CD4-positive, alpha-beta T cell treated with Interleukin-10 for 1 hour (primary cell): ENCODE results near the gene PGBD5.

Experiments used
- DNase-seq: peaks from one replicate; pipeline ENCODE4 v3.0.0-alpha.2; 2020

Gene PGBD5

GRCh38 chr1:230394134-230394533 is 32.0 kb downstream of the PGBD5 start:
- DNase-seq, result no peak

DNA sequence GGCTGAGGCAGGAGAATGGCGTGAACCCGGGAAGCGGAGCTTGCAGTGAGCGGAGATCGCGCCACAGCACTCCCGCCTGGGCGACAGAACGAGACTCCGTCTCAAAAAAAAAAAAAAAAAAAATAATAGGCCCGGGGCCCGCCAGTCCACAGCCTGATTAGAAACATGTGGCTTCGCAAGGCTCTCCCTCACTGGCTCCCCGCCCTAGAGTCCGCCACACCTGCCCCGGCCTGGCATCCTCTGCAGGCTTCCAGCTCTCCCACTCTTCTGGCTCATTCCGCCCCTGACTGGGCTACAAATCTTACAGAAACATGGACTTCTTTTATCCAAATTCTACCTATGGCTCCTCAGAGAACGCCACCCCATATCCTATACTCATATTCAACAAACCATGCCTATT is 32.4 kb downstream of the PGBD5 start:
- no peak for DNase-seq

- no peak for DNase-seq
Measured at GRCh38 chr1:230392920-230393521, 33.1 kb downstream of the PGBD5 start.

DNA sequence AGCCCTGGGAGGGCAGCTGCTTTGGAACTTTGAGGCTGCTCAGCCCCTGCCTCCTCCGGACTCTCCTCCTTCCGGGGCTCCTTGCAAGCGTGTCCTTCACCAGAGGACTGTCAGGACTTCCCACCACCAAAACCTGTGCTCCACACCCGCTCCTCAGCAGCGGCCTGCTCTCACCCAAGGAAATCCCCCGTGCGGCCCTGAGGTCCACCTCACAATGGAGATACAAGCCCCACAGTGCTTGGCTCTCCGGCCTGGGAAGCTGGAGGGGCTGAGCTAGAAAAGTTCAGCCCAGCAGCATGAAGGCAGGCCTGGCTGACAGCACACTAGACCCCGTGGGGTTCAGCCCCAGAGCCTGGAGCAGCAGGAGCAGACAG is 33.6 kb downstream of the PGBD5 start:
- DNase-seq, result no peak

DNA sequence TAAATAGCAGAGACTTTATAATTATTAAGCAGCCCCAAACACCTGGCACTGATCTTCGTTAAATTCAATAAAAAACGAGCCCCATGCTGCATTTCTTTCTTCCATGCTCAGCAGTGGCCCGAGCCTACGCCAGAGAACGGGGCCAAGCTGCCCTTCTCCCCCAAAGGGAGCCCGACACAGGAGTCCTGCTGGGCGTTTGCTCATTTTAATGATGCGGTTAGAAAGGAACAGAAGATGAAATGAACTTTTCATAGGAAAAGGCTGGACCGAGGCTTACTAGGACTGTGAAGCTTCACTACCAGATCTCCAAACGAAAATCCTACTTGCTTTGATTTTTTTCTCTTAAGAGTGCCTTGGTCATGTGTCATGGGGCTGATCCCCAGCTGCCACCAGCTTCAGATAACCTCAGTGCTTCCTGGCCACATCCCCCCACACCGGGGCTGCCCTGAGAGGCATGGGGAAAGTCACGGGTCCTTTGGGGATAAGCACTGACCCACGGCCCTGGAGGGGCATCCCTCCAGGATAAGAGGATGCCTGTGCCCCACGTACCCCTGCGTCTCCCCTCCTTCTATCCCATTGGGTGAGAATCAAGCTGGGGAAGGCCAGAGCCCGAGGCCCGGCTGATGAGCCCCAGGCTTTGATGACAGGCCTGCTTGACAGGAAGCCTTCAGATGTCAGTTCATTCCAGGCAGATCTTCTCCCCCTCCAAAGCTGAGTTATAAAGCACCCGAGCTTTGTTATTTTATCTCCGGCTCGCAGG is 34.2 kb downstream of the PGBD5 start:
- DNase-seq, result no peak

DNA sequence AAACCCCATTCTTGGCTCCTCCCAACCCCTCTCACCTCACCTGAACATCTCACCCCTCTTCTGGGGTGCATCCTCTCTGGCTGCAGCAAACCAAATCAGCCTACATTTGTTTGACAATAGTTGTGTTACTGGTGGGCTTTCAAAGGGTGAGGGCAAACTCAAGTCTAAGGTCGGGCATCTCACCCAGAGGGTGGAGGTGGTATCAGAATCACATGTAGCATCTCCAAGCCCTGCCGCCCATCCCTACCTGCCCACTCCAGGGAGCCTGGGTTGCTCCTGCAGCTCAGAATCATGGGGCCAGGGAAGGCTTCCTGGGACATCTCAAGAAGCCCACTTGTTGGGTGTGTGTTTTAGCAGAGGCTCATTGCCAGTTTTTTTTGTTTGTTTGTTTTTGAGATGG is 35.8 kb downstream of the PGBD5 start:
- no peak for DNase-seq

DNA sequence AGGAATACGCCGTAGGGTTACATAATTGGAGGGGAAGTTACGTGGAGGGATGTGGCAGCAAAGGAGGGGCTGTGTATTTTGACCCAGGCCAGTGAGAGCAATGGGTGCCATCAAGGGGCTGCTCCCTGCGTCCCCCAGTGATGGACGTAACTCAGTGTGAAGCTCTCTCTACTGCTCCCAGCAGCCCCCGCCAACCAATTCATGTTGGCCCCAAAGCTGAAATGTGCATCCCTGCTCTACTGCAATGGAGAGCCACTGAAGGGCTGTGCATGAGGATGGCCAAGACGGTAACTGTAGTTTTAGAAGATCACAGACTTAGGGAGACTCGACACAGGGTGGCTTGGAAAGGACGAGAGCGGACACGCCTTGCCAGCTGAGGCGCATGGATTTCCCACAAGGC is 38.3 kb downstream of the PGBD5 start:
- no peak for DNase-seq

DNA sequence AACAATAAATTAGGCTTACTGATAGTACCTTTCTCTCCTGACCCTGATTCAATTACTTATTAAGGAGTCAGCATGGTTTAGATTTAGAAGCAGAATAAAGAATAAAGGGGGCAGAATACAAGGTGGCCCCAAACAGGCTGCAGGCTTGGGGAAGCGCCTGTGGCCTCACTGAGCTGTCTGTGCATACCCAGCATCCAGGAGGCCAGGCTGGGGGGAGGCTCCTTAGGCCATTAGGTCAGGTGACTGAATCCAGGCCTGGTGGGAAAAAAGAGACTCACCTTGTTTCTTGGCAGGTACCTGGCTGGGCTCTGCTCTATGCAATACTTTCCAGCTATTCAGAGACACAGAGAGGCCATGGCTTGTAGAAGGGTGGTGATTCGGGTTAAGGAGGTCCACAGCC is 38.8 kb downstream of the PGBD5 start:
- DNase-seq, result no peak

DNA sequence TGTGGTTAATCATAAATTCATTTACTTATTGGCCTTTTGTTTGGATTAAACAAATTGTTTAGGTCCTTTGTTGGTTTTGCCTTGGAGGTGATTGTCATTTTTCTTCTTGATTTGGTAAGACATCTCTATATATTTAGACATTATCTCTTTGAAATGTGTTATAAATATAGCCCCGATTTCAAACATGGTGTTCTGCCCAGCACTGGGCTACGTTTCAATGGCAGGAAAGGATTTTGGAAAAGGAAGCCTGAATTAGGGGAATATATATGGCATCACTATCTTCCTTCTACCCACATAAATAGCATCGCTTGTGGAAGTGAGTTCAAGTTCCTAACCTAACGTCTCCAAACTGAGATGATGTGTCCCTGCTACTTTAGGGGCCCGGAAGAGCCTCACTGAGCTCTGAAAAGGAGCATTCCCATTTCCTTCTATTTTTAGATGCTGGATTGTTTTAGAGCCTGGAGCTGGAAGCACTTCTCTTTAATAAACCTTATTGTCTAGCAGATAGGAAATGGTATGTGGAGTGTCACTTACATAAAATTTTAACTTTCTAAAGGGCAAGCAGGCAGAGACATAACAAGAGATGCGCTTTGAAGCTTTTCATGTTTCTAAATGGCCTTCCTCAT is 39.4 kb downstream of the PGBD5 start:
- DNase-seq, result no peak

DNA sequence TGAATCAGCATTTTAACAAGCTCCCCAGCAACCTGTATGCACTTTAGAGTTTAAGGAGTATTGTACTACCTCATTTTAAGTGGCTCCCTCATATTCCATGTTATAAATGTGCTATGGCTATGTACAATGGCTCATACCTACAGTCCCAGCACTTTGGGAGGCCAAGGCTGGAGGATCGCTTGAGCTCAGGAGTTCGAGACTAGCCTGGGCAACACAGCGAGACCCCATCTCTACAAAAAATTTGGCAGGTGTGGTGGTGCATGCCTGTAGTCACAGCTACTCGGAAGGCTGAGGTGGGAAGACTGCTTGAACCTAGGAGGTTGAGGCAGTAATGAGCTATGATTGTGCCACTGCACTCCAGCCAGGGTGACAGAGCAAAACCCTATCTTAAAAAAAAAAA is 40.2 kb downstream of the PGBD5 start:
- DNase-seq, result no peak

DNA sequence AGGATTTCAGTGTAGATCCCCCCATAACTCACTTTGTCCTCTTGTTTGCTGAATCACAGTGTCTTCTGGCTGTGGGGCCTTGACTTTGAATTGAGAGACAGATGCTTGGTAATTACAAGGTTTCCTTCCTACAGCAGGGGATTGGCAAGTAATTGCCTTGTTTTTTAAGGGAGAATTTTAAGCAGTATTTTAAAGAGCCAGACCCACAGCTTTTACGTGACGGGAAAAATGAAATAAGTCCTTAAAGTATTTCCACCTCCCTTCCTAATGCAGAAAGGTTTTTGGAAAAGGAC is 41.0 kb downstream of the PGBD5 start:
- DNase-seq, result no peak

DNA sequence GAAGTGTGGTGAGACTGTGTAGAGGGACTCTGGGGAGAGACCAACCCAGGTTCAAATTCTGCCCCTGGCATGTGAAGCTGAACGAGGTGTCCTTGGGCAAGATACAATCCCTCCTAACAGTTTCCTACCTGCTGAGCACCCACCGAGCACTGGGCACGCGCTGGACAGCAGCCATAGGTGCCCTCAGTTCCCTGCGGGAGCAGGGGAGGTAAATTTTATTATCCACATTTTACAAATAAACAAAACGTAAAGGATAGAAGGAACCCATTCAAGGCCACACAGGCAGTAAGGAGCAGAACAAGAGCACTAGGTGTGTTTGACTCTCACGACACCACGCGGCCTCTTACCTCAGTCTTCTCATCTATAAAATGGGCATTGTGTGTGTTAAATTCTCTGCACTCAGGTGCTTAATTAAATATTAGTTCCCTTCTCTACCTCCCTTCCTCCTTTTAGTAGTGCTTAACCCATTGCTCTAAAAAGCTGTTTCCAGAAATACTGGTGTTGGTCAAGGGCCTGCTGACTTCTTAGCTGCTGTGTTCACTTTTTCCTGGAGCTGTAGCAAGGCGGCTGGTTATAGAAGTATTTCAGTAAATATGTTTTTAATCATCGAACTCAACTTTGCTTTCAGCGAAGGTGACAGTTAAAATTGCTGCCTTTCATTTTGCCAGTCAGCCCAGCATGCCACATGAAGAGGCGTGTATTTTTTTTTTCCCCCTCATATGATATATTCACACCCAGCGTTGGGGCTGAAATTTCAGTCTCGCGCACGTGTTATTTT is 41.6 kb downstream of the PGBD5 start:
- no peak for DNase-seq

- no peak for DNase-seq
Measured at GRCh38 chr1:230383425-230383824, 42.7 kb downstream of the PGBD5 start.

- DNase-seq, result no peak
Measured at GRCh38 chr1:230382001-230382491, 44.1 kb downstream of the PGBD5 start.

GRCh38 chr1:230381585-230381984 is 44.5 kb downstream of the PGBD5 start:
- DNase-seq, result no peak

DNA sequence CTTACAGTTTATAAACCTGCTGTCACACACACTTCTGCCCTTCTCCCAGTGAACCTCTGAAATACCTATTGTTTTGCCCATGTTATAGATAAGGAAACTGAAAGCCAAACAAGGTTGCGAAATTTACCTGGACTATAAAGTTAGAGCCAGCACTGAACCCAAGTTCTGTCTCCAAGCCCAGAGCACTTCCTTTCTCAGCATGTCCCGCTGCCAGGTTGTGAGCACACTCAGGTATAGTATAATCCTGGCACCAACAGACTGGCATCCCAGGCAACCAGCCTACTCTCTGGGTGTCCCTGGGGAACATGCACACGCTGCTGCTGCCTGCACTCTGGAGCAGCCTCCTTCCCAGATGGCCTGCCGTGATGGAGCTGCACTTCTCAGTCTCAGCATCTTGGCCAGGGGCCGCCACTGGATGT is 45.1 kb downstream of the PGBD5 start:
- DNase-seq, result no peak

- no peak for DNase-seq
Measured at GRCh38 chr1:230379928-230380327, 46.2 kb downstream of the PGBD5 start.

DNA sequence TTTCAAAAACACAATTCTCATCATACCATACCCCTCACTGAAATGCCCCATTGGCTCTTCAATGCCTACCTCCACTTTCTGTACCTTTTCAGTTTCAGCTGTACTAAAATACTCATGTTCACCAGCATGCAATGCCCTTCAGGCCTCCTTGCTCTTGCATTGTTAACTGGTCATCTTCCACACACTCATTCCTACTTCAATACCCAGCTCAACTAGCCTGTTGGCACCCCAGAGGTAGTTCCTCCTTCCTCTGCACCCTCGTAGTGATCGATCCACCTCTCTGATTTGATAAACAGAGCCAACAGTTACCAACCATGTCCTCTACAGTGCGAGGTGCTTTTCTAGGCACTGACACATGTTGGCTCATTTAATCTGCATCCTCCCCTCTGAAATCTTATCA is 46.7 kb downstream of the PGBD5 start:
- no peak for DNase-seq

DNA sequence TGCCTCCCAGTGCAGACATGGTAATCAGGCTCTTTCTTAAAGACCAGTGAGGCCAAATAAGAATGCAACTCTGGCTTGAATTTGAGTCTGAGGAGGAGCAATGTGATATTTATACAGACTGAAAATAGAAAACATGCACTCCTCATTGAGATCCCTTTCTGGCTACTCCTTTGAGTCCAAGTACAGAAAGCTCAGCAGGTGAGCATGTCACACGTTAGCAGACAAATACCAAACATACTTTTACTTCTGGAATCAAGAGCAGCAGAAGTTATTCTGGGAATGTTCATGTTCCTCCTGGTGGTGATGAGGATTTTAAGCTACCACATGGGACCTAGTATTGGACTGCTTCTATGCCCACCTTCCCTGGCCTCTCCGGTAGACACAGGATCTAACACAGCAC is 48.3 kb downstream of the PGBD5 start:
- no peak for DNase-seq

DNA sequence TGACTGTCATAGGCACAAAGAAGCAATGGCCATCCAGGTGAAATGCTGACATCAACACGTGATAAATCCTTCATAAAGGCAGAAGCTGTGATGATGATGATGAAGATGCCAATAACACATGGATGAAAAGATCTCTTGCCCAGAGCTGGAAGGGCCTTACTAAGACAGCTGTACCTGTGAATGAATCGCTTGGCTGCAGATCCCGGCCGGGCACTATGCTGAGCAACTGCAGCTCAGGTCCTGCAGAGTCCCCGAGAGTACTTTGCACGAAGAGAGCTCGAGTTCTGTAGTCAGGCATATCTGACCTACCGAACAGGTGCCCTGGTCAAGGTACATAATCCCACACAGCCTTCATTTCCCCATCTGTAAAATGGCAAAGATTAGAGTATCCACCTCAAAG is 48.8 kb downstream of the PGBD5 start:
- no peak for DNase-seq

DNA sequence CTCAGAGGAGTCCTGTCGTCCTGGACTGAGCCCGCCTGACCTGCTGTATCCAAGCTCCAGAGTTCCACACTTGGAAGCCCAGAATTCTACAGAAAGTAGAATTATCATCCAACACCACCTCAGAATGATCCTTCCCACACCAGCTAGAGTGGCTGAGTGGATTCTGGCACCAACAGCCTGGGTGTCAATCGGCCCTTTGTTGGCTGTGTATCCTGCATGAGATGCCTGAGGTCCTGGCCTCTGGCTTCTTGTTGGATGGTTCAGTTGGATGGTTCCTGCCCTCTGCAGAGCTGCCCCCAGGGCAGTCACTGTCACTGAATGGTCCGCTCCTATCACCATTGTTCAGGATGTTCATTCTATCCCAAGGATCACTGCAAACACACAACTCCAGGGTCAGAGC is 49.8 kb downstream of the PGBD5 start:
- no peak for DNase-seq

GRCh38 chr1:230375780-230376179 is 50.4 kb downstream of the PGBD5 start:
- DNase-seq, result no peak

DNA sequence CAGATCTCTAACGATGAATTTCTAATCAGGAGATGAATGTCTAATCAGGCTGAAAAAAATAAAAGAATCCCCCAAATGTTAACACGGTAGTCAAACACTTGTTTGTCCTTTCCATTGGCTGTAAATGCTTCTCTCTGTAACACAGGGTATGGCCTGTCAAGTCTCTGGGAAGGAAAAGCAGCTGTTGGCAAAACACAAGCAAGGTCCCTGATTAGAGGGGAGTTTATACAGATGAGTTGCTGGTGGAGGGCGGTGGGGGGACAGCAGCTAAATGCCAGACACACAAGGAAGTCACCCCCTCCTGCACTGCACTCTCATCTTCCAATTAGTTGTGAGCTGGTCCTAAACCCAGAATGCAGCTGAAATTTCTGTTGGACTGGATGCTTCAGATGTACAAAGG is 51.0 kb downstream of the PGBD5 start:
- no peak for DNase-seq
